H1 (cell line): Measurements from ENCODE around the gene KCNQ1. TPM values are rescaled to one million over a fixed set of nuclear protein-coding genes. Genes with fewer than 3 reads are reported as not detected.

Source experiments
- POLR2A ChIP-seq, 2 experiments: IDR thresholded peaks; 1 replicate in 1 of 2; 2 replicates in 1 of 2; pipeline ENCODE4 v1.6.1; 2011; ENCODE audit warnings: low read depth in 2 of 2, low read length in 2 of 2, mild to moderate bottlenecking in 2 of 2; ENCODE audit errors: control extremely low read depth in 1 of 2
- POU5F1 ChIP-seq: IDR thresholded peaks from 2 replicates; pipeline ENCODE4 v1.6.1; 2011; ENCODE audit warnings: low read depth, mild to moderate bottlenecking, low read length, moderate library complexity
- SIRT6 ChIP-seq: IDR thresholded peaks from one replicate; pipeline ENCODE4 v1.7.1; 2012; ENCODE audit warnings: low read length, inconsistent platforms
- SIX5 ChIP-seq: IDR thresholded peaks from 2 replicates; pipeline ENCODE4 v1.6.1; 2011; ENCODE audit warnings: mild to moderate bottlenecking, low read depth, low read length
- SP2 ChIP-seq: IDR thresholded peaks from 2 replicates; pipeline ENCODE4 v1.6.1; 2012; ENCODE audit warnings: mild to moderate bottlenecking, low read length, inconsistent platforms
- polyA plus RNA-seq, 7 experiments: library from polyadenylated mRNA; depleted of rRNA in 3 of 7; stranded (reverse) in 5 of 7; unstranded in 2 of 7; fragments of >200 nt in 5 of 7; fragments of 200-250 nt in 2 of 7; gene quantifications; 1 replicate in 5 of 7; 2 replicates in 1 of 7; 4 replicates in 1 of 7; pipeline versions ENCODE4 v1.2.1 to v1.2.3, GENCODE V29; 2011 to 2013; ENCODE audit warnings: missing spikeins in 2 of 7, mixed read lengths in 2 of 7
- total RNA-seq: library from RNA; stranded (reverse); fragmentation: NEBNext Ultra II Directional; extraction: Animal tissue kit (Norgen Biotek cat#: 25700); gene quantifications from 2 replicates; pipeline ENCODE4 v1.2.1, GENCODE V29; 2021

The KCNQ1 gene
- total and polyA plus RNA-seq, 2 of the 8 experiments (the other 6 are each of a cell fraction or from before 2014, with no cell fraction given), result 1.9 to 2.0 TPM

DNA sequence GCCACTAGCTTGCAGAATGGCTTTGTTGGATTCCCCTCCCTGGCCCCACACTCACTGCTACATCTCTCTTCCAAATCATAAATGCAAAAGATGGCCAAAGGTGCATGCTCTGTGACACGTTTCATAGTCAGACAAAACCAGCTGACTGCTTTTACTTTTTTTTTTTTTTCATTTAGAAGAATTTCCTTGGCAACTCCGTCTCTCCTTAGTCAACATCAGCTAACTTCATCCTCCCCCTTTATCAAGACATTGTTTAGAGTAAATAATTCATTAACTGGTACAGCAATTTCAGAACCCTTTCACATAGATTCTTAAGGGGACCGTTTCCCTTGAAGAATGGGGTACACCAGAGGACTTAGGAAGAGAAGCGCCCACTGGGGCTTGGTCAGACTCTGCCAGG lies 239.0 kb downstream of the KCNQ1 start (continued):
- TF ChIP-seq SIRT6 (no peak), SIX5 (no peak), SP2 (no peak), POU5F1 (no peak), POLR2A (IDR thresholded peaks at IDR 0.05; ENCODE audit: control extremely low read depth in 1 of 2, low read depth in 2 of 2, low read length in 2 of 2) (no peak)
